Peyer's patch (tissue), 4 donors: ENCODE data around the gene LITAFD. TPM values are rescaled to one million over a fixed set of nuclear protein-coding genes. Genes with fewer than 3 reads are reported as not detected.

ENCODE experiments used
- DNase-seq, 3 donors: peaks; one replicate each; pipeline ENCODE4 v3.0.0-alpha.2; 2017 to 2019
- H3K27ac ChIP-seq, 4 donors: fragments of 200-600 bp; sonication (generic); one replicate each; pipeline ENCODE4 v1.5.1; 2016 to 2019
- H3K27me3 ChIP-seq, 2 donors: fragments of 200-600 bp; sonication (generic); one replicate each; pipeline ENCODE4 v1.5.1; 2019
- H3K36me3 ChIP-seq, 3 donors: fragments of 200-600 bp; sonication (generic); one replicate each; pipeline ENCODE4 v1.5.1; 2016 to 2019
- H3K4me1 ChIP-seq, 4 donors: fragments of 200-600 bp; sonication (generic); one replicate each; pipeline ENCODE4 v1.5.1; 2016 to 2019
- H3K4me3 ChIP-seq, 4 donors: fragments of 200-600 bp; sonication (generic); 1 replicate in 3 of 4; 2 replicates in 1 of 4; pipeline ENCODE4 v1.5.1; 2016 to 2019; ENCODE audit warnings: mild to moderate bottlenecking in 1 of 4
- H3K9me3 ChIP-seq, 4 donors: fragments of 200-600 bp; sonication (generic); one replicate each; pipeline ENCODE4 v1.5.1; 2016 to 2019; ENCODE audit warnings: mild to moderate bottlenecking in 1 of 4
- CTCF ChIP-seq, 6 experiments: fragments of 450-650 bp in 4 of 6; fragments of 200-600 bp in 2 of 6; sonication (generic) in 1 of 6; IDR thresholded peaks; one replicate each; pipeline ENCODE4 v1.5.1; 2017 to 2019; ENCODE audit warnings: antibody characterized with exemption in 6 of 6, mild to moderate bottlenecking in 3 of 6, moderate library complexity in 1 of 6
- POLR2A ChIP-seq, 2 donors: fragments of 450-650 bp; IDR thresholded peaks; one replicate each; pipeline ENCODE4 v1.5.1; 2017; ENCODE audit warnings: antibody characterized with exemption in 2 of 2, mild to moderate bottlenecking in 2 of 2, moderate library complexity in 2 of 2
- total RNA-seq, 4 donors: library from RNA; depleted of rRNA; stranded (reverse); fragments of >200 nt; gene quantifications; one replicate each; pipeline ENCODE4 v1.1.0, GENCODE V29; 2016

LITAFD gene
- total RNA-seq, 4 donors from 2014 or later, result not detected

- no peak for DNase-seq
- TF ChIP-seq POLR2A (IDR thresholded peaks at IDR 0.05) (no peak), CTCF (IDR thresholded peaks at IDR 0.05) (no peak)
- Histone ChIP-seq H3K36me3 (no peaks in the 10 kb centered on the region), H3K4me1 (peaks cover 0 to 9% (median 2%) of the 10 kb centered on the region in 4 donors), H3K4me3 (no peak overlapping the region), H3K27ac (peak overlapping the region in 1 of 4 donors; percentile 22), H3K9me3 (no peaks in the 10 kb centered on the region), H3K27me3 (no peaks in the 10 kb centered on the region)
These were observed 3.6 kb upstream of the LITAFD start for GRCh38 chr16:8878523-8878911.

GRCh38 chr16:8880839-8881510 lies 1.2 kb upstream of the LITAFD start:
- H3K27ac ChIP-seq, result no peak overlapping the region
- H3K4me1 ChIP-seq, result peaks cover 0 to 30% (median 5%) of the 10 kb centered on the region in 4 donors
- H3K36me3 ChIP-seq, result no peaks in the 10 kb centered on the region
- no peak for DNase-seq
- no peaks in the 10 kb centered on the region for H3K27me3 ChIP-seq
- no peak for TF ChIP-seq CTCF (IDR thresholded peaks at IDR 0.05)
- no peak for TF ChIP-seq POLR2A (IDR thresholded peaks at IDR 0.05)
- H3K4me3 ChIP-seq, result no peak overlapping the region
- no peaks in the 10 kb centered on the region for H3K9me3 ChIP-seq

- Histone ChIP-seq H3K4me3 (no peak overlapping the region), H3K9me3 (no peaks in the 10 kb centered on the region), H3K27ac (no peak overlapping the region), H3K36me3 (no peaks in the 10 kb centered on the region), H3K27me3 (no peaks in the 10 kb centered on the region), H3K4me1 (peaks cover 0 to 37% (median 5%) of the 10 kb centered on the region in 4 donors)
- TF ChIP-seq CTCF (IDR thresholded peaks at IDR 0.05) (no peak), POLR2A (IDR thresholded peaks at IDR 0.05) (no peak)
- peak in 1 of 3 donors; percentile 25 for DNase-seq
These were observed 700 bp downstream of the LITAFD start for GRCh38 chr16:8882725-8883377.

GRCh38 chr16:8885674-8886592 lies 3.8 kb downstream of the LITAFD start:
- Histone ChIP-seq H3K36me3 (peaks cover 0 to 10% (median 0%) of the 10 kb centered on the region in 3 donors), H3K27ac (peak overlapping the region in 1 of 4 donors; percentile 57), H3K4me1 (peaks cover 0 to 28% (median 4%) of the 10 kb centered on the region in 4 donors), H3K9me3 (no peaks in the 10 kb centered on the region), H3K27me3 (no peaks in the 10 kb centered on the region), H3K4me3 (no peak overlapping the region)
- DNase-seq, result peak in 2 of 3 donors; percentile 72 to 79
- TF ChIP-seq POLR2A (IDR thresholded peaks at IDR 0.05), result no peak
- TF ChIP-seq CTCF (IDR thresholded peaks at IDR 0.05), result peak in 1 of 6 experiments; percentile 4

GRCh38 chr16:8886593-8887430 lies 4.7 kb downstream of the LITAFD start:
- H3K4me1 ChIP-seq, result peaks cover 0 to 28% (median 4%) of the 10 kb centered on the region in 4 donors
- no peak overlapping the region for H3K27ac ChIP-seq
- DNase-seq, result peak in 1 of 3 donors; percentile 39
- no peaks in the 10 kb centered on the region for H3K27me3 ChIP-seq
- peaks cover 0 to 19% (median 0%) of the 10 kb centered on the region in 3 donors for H3K36me3 ChIP-seq
- no peaks in the 10 kb centered on the region for H3K9me3 ChIP-seq
- H3K4me3 ChIP-seq, result no peak overlapping the region
- no peak for TF ChIP-seq CTCF (IDR thresholded peaks at IDR 0.05)
- TF ChIP-seq POLR2A (IDR thresholded peaks at IDR 0.05), result no peak
